ENCODE data around the gene G3BP1. TPM values are rescaled to one million over a fixed set of nuclear protein-coding genes. Genes with fewer than 3 reads are reported as not detected.

The G3BP1 gene
- polyA plus RNA-seq, 3 donors = 10.6 to 60.6 (median 58.8) TPM

- Mint-ChIP-seq H3K27me3 (ENCODE audit: low read depth in 3 of 3) (no peaks in the 10 kb centered on the region), H3K27ac (no peak overlapping the region), H3K36me3 (peaks cover 55 to 64% of the 10 kb centered on the region in 2 donors), H3K9me3 (peaks cover 6 to 13% (median 10%) of the 10 kb centered on the region in 7 donors), H3K4me1 (no peaks in the 10 kb centered on the region), H3K4me3 (no peak overlapping the region)
- no peak for DNase-seq
- no peak overlapping the region for H3K27ac ChIP-seq (ENCODE audit: low read depth in 1 of 2, low read length in 2 of 2)
- no peak overlapping the region for H3K4me3 ChIP-seq (replicated peaks in 1 of 3; ENCODE audit: low read depth in 2 of 3, low read length in 3 of 3)
- no peaks in the 10 kb centered on the region for H3K27me3 ChIP-seq (ENCODE audit: control insufficient read depth in 2 of 2, insufficient read depth in 2 of 2, low read length in 2 of 2)
- TF ChIP-seq CTCF (IDR thresholded peaks at IDR 0.05) = no peak
- intact Hi-C loops (cut with micrococcal nuclease) = no loop called here
- peaks cover 14 to 60% of the 10 kb centered on the region in 2 donors for H3K36me3 ChIP-seq (replicated peaks in 1 of 2; ENCODE audit: control insufficient read depth in 1 of 2, insufficient read depth in 2 of 2, low read length in 2 of 2)
- H3K4me2 ChIP-seq (replicated peaks; ENCODE audit: extremely low read depth, low read length, poor library complexity, severe bottlenecking) = no peak overlapping the region
- H3K9me3 ChIP-seq (replicated peaks in 1 of 2; ENCODE audit: control insufficient read depth in 1 of 2, insufficient read depth in 1 of 2, low read length in 2 of 2) = peaks cover 6 to 13% of the 10 kb centered on the region in 2 donors
- WGBS (ENCODE audit: insufficient coverage) = 100% methylated on average over 2 of the region's 3 CpGs
- H3K79me2 ChIP-seq (ENCODE audit: insufficient read depth, low read length) = no peaks in the 10 kb centered on the region
- H4K20me1 ChIP-seq (ENCODE audit: insufficient read depth, low read length) = no peaks in the 10 kb centered on the region
- H3K9ac ChIP-seq (ENCODE audit: insufficient read depth, low read length, poor library complexity, severe bottlenecking) = no peak overlapping the region
- H2AFZ ChIP-seq (ENCODE audit: insufficient read depth, low read depth, low read length, poor library complexity, severe bottlenecking) = no peak overlapping the region
- no peaks in the 10 kb centered on the region for H3K4me1 ChIP-seq (ENCODE audit: control insufficient read depth in 1 of 2, insufficient read depth in 2 of 2, low read length in 2 of 2)
These were observed 37.7 kb upstream of the G3BP1 start for GRCh38 chr5:151734064-151734408.

- Histone ChIP-seq H4K20me1 (ENCODE audit: insufficient read depth, low read length) (peaks cover 4% of the 10 kb centered on the region), H3K9me3 (replicated peaks in 1 of 2; ENCODE audit: control insufficient read depth in 1 of 2, insufficient read depth in 1 of 2, low read length in 2 of 2) (peaks cover 0 to 2% of the 10 kb centered on the region in 2 donors), H3K79me2 (ENCODE audit: insufficient read depth, low read length) (no peaks in the 10 kb centered on the region), H3K27me3 (ENCODE audit: control insufficient read depth in 2 of 2, insufficient read depth in 2 of 2, low read length in 2 of 2) (no peaks in the 10 kb centered on the region), H3K36me3 (replicated peaks in 1 of 2; ENCODE audit: control insufficient read depth in 1 of 2, insufficient read depth in 2 of 2, low read length in 2 of 2) (peaks cover 19 to 60% of the 10 kb centered on the region in 2 donors), H3K27ac (ENCODE audit: low read depth in 1 of 2, low read length in 2 of 2) (no peak overlapping the region), H3K4me2 (replicated peaks; ENCODE audit: extremely low read depth, low read length, poor library complexity, severe bottlenecking) (no peak overlapping the region), H3K9ac (ENCODE audit: insufficient read depth, low read length, poor library complexity, severe bottlenecking) (no peak overlapping the region), H3K4me3 (replicated peaks in 1 of 3; ENCODE audit: low read depth in 2 of 3, low read length in 3 of 3) (no peak overlapping the region), H2AFZ (ENCODE audit: insufficient read depth, low read depth, low read length, poor library complexity, severe bottlenecking) (no peak overlapping the region), H3K4me1 (ENCODE audit: control insufficient read depth in 1 of 2, insufficient read depth in 2 of 2, low read length in 2 of 2) (peaks cover 0 to under 1% of the 10 kb centered on the region in 2 donors)
- H3K4me1 Mint-ChIP-seq = peaks cover 2% of the 10 kb centered on the region
- H3K9me3 Mint-ChIP-seq = peaks cover 0 to 2% (median 0%) of the 10 kb centered on the region in 7 donors
- no peak overlapping the region for H3K27ac Mint-ChIP-seq
- H3K36me3 Mint-ChIP-seq = peaks cover 46 to 65% of the 10 kb centered on the region in 2 donors
- H3K27me3 Mint-ChIP-seq (ENCODE audit: low read depth in 3 of 3) = peaks cover 0 to 3% (median 0%) of the 10 kb centered on the region in 3 donors
- intact Hi-C loops (cut with micrococcal nuclease) = no loop called here
- DNase-seq = no peak
- no CpG with 5 or more reads among the region's 1 CpG for WGBS (ENCODE audit: insufficient coverage)
- H3K4me3 Mint-ChIP-seq = no peak overlapping the region
- no peak for TF ChIP-seq CTCF (IDR thresholded peaks at IDR 0.05)
These were observed 36.1 kb upstream of the G3BP1 start for GRCh38 chr5:151735646-151736045.

All from CD14-positive monocyte (primary cell).